Astrocyte (in vitro differentiated cells and primary cell): ENCODE data around the gene ARHGAP30. TPM values are rescaled to one million over a fixed set of nuclear protein-coding genes. Genes with fewer than 3 reads are reported as not detected.

Source experiments
- DNase-seq: peaks from one replicate; pipeline ENCODE4 v3.0.0-alpha.2; 2010; ENCODE audit warnings: low read depth
- FAIRE-seq: peaks from 2 replicates; lab custom pipeline; 2011; peaks lifted over from hg19 to GRCh38; lab: Jason Lieb, UNC
- H2AFZ ChIP-seq: 2 replicates; pipeline ENCODE4 v1.6.0; 2012; ENCODE audit warnings: low read depth, low read length, inconsistent platforms
- H3K27ac ChIP-seq: 2 replicates; pipeline ENCODE4 v1.5.1; 2011; ENCODE audit warnings: low read depth, low read length, inconsistent platforms
- H3K27me3 ChIP-seq: 2 replicates; pipeline ENCODE4 v1.6.0; 2011; ENCODE audit warnings: low read length, inconsistent platforms; ENCODE audit not compliant: insufficient read depth
- H3K36me3 ChIP-seq: 2 replicates; pipeline ENCODE4 v1.5.1; 2011; ENCODE audit warnings: low read length, inconsistent platforms; ENCODE audit not compliant: insufficient read depth
- H3K4me1 ChIP-seq: 2 replicates; pipeline ENCODE4 v1.5.1; 2011; ENCODE audit warnings: low read length, inconsistent platforms; ENCODE audit not compliant: insufficient read depth
- H3K4me2 ChIP-seq: 2 replicates; pipeline ENCODE4 v1.6.0; 2012; ENCODE audit warnings: low read length, inconsistent platforms
- H3K4me3 ChIP-seq: 2 replicates; pipeline ENCODE4 v1.5.1; 2011; ENCODE audit warnings: low read depth, mild to moderate bottlenecking, low read length, inconsistent platforms; ENCODE audit not compliant: insufficient read depth
- H3K79me2 ChIP-seq: 2 replicates; pipeline ENCODE4 v1.6.0; 2012; ENCODE audit warnings: mild to moderate bottlenecking, low read length, inconsistent platforms; ENCODE audit not compliant: insufficient read depth
- H3K9ac ChIP-seq: 2 replicates; pipeline ENCODE4 v1.6.0; 2012; ENCODE audit warnings: mild to moderate bottlenecking, low read length, inconsistent platforms
- H3K9me3 ChIP-seq: 2 replicates; pipeline ENCODE4 v1.5.1; 2012; ENCODE audit warnings: low read depth, mild to moderate bottlenecking, low read length, inconsistent platforms; ENCODE audit not compliant: insufficient read depth
- H4K20me1 ChIP-seq: 2 replicates; pipeline ENCODE4 v1.6.0; 2012; ENCODE audit warnings: low read length, inconsistent platforms; ENCODE audit not compliant: insufficient read depth
- H3K27ac Mint-ChIP-seq: one replicate; pipeline ENCODE4 v1.8.0; 2021; ENCODE audit warnings: mild to moderate bottlenecking, mixed read lengths; ENCODE audit not compliant: unreplicated experiment
- H3K27me3 Mint-ChIP-seq: one replicate; pipeline ENCODE4 v1.8.0; 2021; ENCODE audit warnings: low read depth, mixed read lengths; ENCODE audit not compliant: unreplicated experiment
- H3K36me3 Mint-ChIP-seq: one replicate; pipeline ENCODE4 v1.8.0; 2021; ENCODE audit warnings: low read depth, mixed read lengths; ENCODE audit not compliant: unreplicated experiment
- H3K4me1 Mint-ChIP-seq: one replicate; pipeline ENCODE4 v1.8.0; 2021; ENCODE audit warnings: low read depth, mixed read lengths; ENCODE audit not compliant: unreplicated experiment
- H3K4me3 Mint-ChIP-seq: one replicate; pipeline ENCODE4 v1.8.0; 2021; ENCODE audit warnings: mild to moderate bottlenecking, moderate library complexity, mixed read lengths; ENCODE audit not compliant: unreplicated experiment
- H3K9me3 Mint-ChIP-seq: one replicate; pipeline ENCODE4 v1.8.0; 2021; ENCODE audit warnings: mild to moderate bottlenecking, mixed read lengths; ENCODE audit not compliant: unreplicated experiment
- EZH2 ChIP-seq: IDR thresholded peaks from 2 replicates; pipeline ENCODE4 v1.6.1; 2012; ENCODE audit warnings: mild to moderate bottlenecking, low read length, inconsistent platforms; ENCODE audit not compliant: insufficient read depth
- total RNA-seq: library from RNA; stranded (reverse); gene quantifications from 2 replicates; pipeline ENCODE4 v1.2.1, GENCODE V29; 2021
- TF ChIP-seq, protein P1 (sequence below): IDR thresholded peaks from 2 replicates; pipeline ENCODE4 v1.5.1; 2011; ENCODE audit warnings: low read depth, mild to moderate bottlenecking, inconsistent platforms, low read length, moderate library complexity; ENCODE audit not compliant: insufficient read depth

Gene ARHGAP30
- total RNA-seq, 1 donor from 2014 or later = 0.25 TPM

- Mint-ChIP-seq H3K4me1 (peaks cover 17% of the 10 kb centered on the region), H3K27ac (peak overlapping the region; percentile 99), H3K9me3 (peaks cover 16% of the 10 kb centered on the region), H3K4me3 (peak overlapping the region; percentile 98), H3K27me3 (no peaks in the 10 kb centered on the region), H3K36me3 (peaks cover 25% of the 10 kb centered on the region)
- Histone ChIP-seq H3K27me3 (no peaks in the 10 kb centered on the region), H3K79me2 (peaks cover 27% of the 10 kb centered on the region), H3K4me3 (peak overlapping the region; percentile 85), H4K20me1 (peaks cover 15% of the 10 kb centered on the region), H3K4me1 (peaks cover 12% of the 10 kb centered on the region), H3K27ac (peak overlapping the region; percentile 97), H3K9ac (peak overlapping the region; percentile 92), H3K36me3 (peaks cover 17% of the 10 kb centered on the region), H3K4me2 (peak overlapping the region; percentile 98), H2AFZ (peak overlapping the region; percentile 97), H3K9me3 (peaks cover 6% of the 10 kb centered on the region)
- TF ChIP-seq, protein P1, sequence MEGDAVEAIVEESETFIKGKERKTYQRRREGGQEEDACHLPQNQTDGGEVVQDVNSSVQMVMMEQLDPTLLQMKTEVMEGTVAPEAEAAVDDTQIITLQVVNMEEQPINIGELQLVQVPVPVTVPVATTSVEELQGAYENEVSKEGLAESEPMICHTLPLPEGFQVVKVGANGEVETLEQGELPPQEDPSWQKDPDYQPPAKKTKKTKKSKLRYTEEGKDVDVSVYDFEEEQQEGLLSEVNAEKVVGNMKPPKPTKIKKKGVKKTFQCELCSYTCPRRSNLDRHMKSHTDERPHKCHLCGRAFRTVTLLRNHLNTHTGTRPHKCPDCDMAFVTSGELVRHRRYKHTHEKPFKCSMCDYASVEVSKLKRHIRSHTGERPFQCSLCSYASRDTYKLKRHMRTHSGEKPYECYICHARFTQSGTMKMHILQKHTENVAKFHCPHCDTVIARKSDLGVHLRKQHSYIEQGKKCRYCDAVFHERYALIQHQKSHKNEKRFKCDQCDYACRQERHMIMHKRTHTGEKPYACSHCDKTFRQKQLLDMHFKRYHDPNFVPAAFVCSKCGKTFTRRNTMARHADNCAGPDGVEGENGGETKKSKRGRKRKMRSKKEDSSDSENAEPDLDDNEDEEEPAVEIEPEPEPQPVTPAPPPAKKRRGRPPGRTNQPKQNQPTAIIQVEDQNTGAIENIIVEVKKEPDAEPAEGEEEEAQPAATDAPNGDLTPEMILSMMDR = no peak
- no peak for TF ChIP-seq EZH2
- no peak for FAIRE-seq
- no peak for DNase-seq
Observed at GRCh38 chr1:161044535-161044907, 25.2 kb downstream of the ARHGAP30 start.

DNA sequence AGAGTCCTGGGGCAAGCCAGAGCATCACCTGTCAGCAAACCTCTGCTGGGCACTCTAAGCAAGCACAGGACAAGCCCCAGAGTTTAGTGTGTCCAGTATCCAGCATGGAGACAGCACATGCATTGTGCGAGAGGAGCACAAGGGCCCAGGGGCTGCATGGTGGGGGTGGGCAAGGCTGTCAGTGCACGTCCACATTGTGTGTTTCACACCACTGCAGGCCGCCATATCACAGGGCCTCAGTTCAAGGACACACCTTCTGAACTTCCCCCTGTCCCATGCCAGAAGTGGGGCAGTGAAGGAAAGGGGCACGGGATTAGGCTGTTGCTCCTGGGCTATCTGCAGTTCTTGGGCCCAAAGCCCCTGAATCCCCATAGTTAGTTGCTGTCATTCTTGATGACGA lies 30.1 kb downstream of the ARHGAP30 start:
- H3K4me2 ChIP-seq = no peak overlapping the region

GRCh38 chr1:161039154-161039545 lies 30.5 kb downstream of the ARHGAP30 start:
- Mint-ChIP-seq H3K4me3 (peak overlapping the region; percentile 81), H3K27ac (peak overlapping the region; percentile 34), H3K9me3 (no peaks in the 10 kb centered on the region), H3K27me3 (no peaks in the 10 kb centered on the region), H3K36me3 (peaks cover 21% of the 10 kb centered on the region), H3K4me1 (peaks cover 8% of the 10 kb centered on the region)
- Histone ChIP-seq H2AFZ (no peak overlapping the region), H4K20me1 (peaks cover 8% of the 10 kb centered on the region), H3K27ac (no peak overlapping the region), H3K9ac (no peak overlapping the region), H3K27me3 (no peaks in the 10 kb centered on the region), H3K4me1 (peaks cover 2% of the 10 kb centered on the region), H3K4me3 (no peak overlapping the region), H3K9me3 (no peaks in the 10 kb centered on the region), H3K4me2 (peak overlapping the region; percentile 75), H3K36me3 (peaks cover 19% of the 10 kb centered on the region), H3K79me2 (peaks cover 13% of the 10 kb centered on the region)
- FAIRE-seq = no peak
- DNase-seq = no peak
- TF ChIP-seq, protein P1 = no peak
- no peak for TF ChIP-seq EZH2

More for the DNA sequence above, 30.1 kb downstream of the ARHGAP30 start:
- H3K4me1 Mint-ChIP-seq = peaks cover 12% of the 10 kb centered on the region
- TF ChIP-seq, protein P1 = no peak
- TF ChIP-seq EZH2 = no peak
- Histone ChIP-seq H2AFZ (no peak overlapping the region), H3K27ac (no peak overlapping the region), H3K36me3 (peaks cover 19% of the 10 kb centered on the region), H4K20me1 (peaks cover 12% of the 10 kb centered on the region), H3K4me3 (no peak overlapping the region), H3K79me2 (peaks cover 17% of the 10 kb centered on the region), H3K27me3 (no peaks in the 10 kb centered on the region), H3K9ac (no peak overlapping the region), H3K4me1 (peaks cover 6% of the 10 kb centered on the region), H3K9me3 (no peaks in the 10 kb centered on the region)
- H3K27me3 Mint-ChIP-seq = no peaks in the 10 kb centered on the region
- H3K9me3 Mint-ChIP-seq = no peaks in the 10 kb centered on the region
- H3K27ac Mint-ChIP-seq = peak overlapping the region; percentile 34
- H3K36me3 Mint-ChIP-seq = peaks cover 21% of the 10 kb centered on the region
- FAIRE-seq (no peak), DNase-seq (no peak)
- peak overlapping the region; percentile 62 for H3K4me3 Mint-ChIP-seq
